ENCODE results near the gene TMEM178B. TPM values are rescaled to one million over a fixed set of nuclear protein-coding genes. Genes with fewer than 3 reads are reported as not detected.

The TMEM178B gene
- total and polyA plus RNA-seq, 12 donors: 0.24 to 4.9 (median 2.1) TPM

- TF ChIP-seq CTCF (IDR thresholded peaks at IDR 0.05): no peak
- no peak for TF ChIP-seq POLR2A (IDR thresholded peaks at IDR 0.05)
- no peaks in the 10 kb centered on the region for H3K36me3 ChIP-seq (replicated peaks in 1 of 2)
- WGBS, 4 donors: 0 to 7% (median 6%) methylated on average over 1 of the region's 1 CpG
- DNase-seq: peak in 1 of 7 donors; percentile 19
- no peaks in the 10 kb centered on the region for H3K9me3 ChIP-seq (replicated peaks in 1 of 3)
- intact Hi-C loops (cut with DNase I): no loop called here
- H3K27me3 ChIP-seq: no peaks in the 10 kb centered on the region
- H3K4me1 ChIP-seq (replicated peaks in 1 of 2): peaks cover 0 to 7% of the 10 kb centered on the region in 2 donors
- no peak overlapping the region for H3K4me3 ChIP-seq
- no peak overlapping the region for H3K27ac ChIP-seq
Measured at GRCh38 chr7:141355032-141355431, 281.2 kb downstream of the TMEM178B start.

- WGBS, 4 donors: 35 to 57% (median 44%) methylated on average over 3 of the region's 3 CpGs
- TF ChIP-seq POLR2A (IDR thresholded peaks at IDR 0.05) (no peak), CTCF (IDR thresholded peaks at IDR 0.05) (no peak)
- no peak for DNase-seq
Measured at GRCh38 chr7:141356161-141356560, 282.3 kb downstream of the TMEM178B start.

DNA sequence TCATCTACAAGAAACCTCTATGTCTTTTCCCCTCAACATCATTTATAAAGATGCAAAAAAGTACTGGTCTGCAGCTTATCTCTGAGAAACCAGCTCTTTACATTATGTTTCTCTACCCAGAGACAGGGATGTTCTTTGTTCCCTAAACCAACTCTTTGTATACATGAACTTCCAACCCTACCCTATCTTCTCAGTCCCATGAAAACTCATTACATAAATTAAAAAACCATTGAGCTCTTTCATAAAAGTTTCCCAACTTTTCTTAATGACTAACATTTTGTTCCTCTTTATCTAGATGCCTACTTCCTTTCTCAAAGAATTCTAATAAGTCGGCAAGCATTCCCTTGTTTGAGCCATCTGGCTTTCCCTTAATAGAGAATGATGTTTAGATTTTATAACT is 284.5 kb downstream of the TMEM178B start:
- DNase-seq: no peak
- H3K4me1 ChIP-seq (replicated peaks in 1 of 2): peaks cover 0 to 11% of the 10 kb centered on the region in 2 donors
- H3K4me3 ChIP-seq: no peak overlapping the region
- H3K36me3 ChIP-seq (replicated peaks in 1 of 2): no peaks in the 10 kb centered on the region
- intact Hi-C loops (cut with DNase I): no loop called here
- 62 to 80% (median 73%) methylated on average over 1 of the region's 1 CpG for WGBS, 4 donors
- no peak for TF ChIP-seq CTCF (IDR thresholded peaks at IDR 0.05)
- TF ChIP-seq POLR2A (IDR thresholded peaks at IDR 0.05): no peak
- no peaks in the 10 kb centered on the region for H3K9me3 ChIP-seq (replicated peaks in 1 of 3)
- no peak overlapping the region for H3K27ac ChIP-seq
- H3K27me3 ChIP-seq: no peaks in the 10 kb centered on the region

More at GRCh38 chr7:141356161-141356560, 282.3 kb downstream of the TMEM178B start:
- H3K36me3 ChIP-seq (replicated peaks in 1 of 2): no peaks in the 10 kb centered on the region
- H3K9me3 ChIP-seq (replicated peaks in 1 of 3): no peaks in the 10 kb centered on the region
- no peaks in the 10 kb centered on the region for H3K27me3 ChIP-seq
- peak overlapping the region in 1 of 5 donors; percentile 32 for H3K27ac ChIP-seq
- H3K4me3 ChIP-seq: no peak overlapping the region
- intact Hi-C loops (cut with DNase I): no loop called here
- peaks cover 0 to 7% of the 10 kb centered on the region in 2 donors for H3K4me1 ChIP-seq (replicated peaks in 1 of 2)

- H3K36me3 ChIP-seq (replicated peaks in 1 of 2): no peaks in the 10 kb centered on the region
- intact Hi-C loops (cut with DNase I): no loop called here
Measured at GRCh38 chr7:141359262-141359661, 285.4 kb downstream of the TMEM178B start.

More at GRCh38 chr7:141359262-141359661, 285.4 kb downstream of the TMEM178B start:
- 73 to 78% (median 76%) methylated on average over 3 of the region's 3 CpGs for WGBS, 4 donors
- Histone ChIP-seq H3K9me3 (replicated peaks in 1 of 3) (no peaks in the 10 kb centered on the region), H3K4me3 (no peak overlapping the region), H3K27ac (no peak overlapping the region), H3K27me3 (no peaks in the 10 kb centered on the region), H3K4me1 (replicated peaks in 1 of 2) (peaks cover 0 to 11% of the 10 kb centered on the region in 2 donors)
- DNase-seq: no peak
- no peak for TF ChIP-seq POLR2A (IDR thresholded peaks at IDR 0.05)
- no peak for TF ChIP-seq CTCF (IDR thresholded peaks at IDR 0.05)
